GM21526 (cell line): ENCODE results near the gene FRS2.

Source experiments
- ATAC-seq: cut with Tn5 transposase; IDR thresholded peaks from one replicate; pipeline ENCODE4 v1.9.1; 2021; ENCODE audit warnings: moderate library complexity; ENCODE audit not compliant: unreplicated experiment, low FRiP score

The FRS2 gene

DNA sequence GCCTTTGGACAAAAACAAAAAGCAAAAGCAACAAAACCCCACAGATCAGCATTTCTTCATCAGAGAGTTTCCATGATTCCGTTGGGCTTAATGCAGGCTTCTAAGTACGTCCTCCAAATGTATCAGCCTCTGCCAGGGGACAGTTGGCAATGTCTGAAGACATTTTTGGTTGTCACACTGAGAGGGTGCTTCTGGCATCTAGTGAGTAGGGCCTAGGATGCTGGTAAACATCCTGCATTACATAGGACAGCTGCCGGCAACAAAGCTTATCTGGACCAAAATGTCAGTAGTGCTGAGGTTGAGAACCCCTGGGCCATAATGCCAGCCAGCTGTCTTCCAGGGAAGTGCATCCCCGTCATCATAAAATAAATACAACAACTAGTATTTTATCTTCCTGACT is 149.9 kb downstream of the FRS2 start:
- ATAC-seq, result no peak

- ATAC-seq, result no peak
Observed at GRCh38 chr12:69620921-69621320, 150.7 kb downstream of the FRS2 start.

DNA sequence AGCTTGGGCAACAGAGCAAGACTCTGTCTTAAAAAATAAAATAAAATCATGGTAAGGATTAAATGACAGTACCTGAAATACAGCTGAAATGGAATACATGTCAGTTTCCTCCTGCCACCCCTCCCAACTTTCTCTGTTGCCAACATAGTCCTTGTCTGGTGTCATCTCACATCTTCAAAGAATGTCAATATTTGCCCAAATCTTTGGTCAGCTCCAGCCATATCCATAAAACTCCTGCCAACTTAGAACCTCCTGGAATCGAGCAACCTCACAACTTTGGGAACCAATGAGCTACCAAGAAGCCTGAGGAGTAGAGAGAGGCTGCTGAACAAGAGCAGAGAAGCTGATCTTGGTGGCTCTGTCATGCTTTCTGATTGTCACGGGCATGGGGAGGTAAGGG is 151.4 kb downstream of the FRS2 start:
- no peak for ATAC-seq

DNA sequence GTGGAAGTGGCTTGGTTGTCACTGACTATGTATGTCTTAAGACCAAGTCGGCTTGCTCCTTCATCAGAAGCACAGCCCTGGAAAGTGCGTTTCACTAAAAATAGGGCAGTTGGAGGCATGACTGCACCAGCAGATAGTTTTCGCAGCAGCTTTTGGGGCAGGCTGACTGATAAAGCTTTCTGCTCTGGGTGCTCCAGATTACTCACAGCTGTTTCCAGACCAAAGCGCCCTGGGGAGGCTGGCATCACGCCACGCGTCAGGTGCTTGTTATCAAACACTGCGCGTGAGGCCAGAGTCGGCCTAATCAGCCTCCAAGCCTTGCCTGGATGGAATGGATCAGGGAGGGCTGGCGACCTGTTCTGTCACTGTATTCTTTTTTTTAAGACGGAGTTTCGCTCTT is 153.8 kb downstream of the FRS2 start:
- ATAC-seq, result no peak

DNA sequence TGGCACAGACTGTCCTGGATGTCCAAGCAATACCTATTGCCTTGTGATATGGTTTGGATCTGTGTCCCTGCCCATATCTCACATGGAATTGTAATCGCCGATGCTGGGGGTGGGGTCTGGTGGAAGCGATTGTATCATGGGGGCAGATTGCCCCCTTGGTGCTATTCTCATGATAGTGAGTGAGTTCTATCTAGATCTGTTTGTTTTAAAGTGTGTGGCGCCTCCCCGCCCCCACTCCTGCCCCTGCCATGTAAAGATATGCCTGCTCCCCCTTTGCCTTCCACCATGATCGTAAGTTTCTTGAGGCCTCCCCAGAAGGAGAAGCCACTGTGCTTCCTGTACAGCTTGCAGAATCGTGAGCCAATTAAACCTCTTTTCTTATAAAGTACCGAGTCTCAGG is 157.3 kb downstream of the FRS2 start:
- ATAC-seq, result no peak
